ENCODE data around the gene NAT8L. TPM values are rescaled to one million over a fixed set of nuclear protein-coding genes. Genes with fewer than 3 reads are reported as not detected.
"Not testable (repeated sequence)": the region's sequence is repeated elsewhere in the genome, so short reads cannot be mapped to it uniquely, and the experiment has no call there.

Gene NAT8L
- total RNA-seq, 1 donor from 2014 or later: 9.4 TPM

DNA sequence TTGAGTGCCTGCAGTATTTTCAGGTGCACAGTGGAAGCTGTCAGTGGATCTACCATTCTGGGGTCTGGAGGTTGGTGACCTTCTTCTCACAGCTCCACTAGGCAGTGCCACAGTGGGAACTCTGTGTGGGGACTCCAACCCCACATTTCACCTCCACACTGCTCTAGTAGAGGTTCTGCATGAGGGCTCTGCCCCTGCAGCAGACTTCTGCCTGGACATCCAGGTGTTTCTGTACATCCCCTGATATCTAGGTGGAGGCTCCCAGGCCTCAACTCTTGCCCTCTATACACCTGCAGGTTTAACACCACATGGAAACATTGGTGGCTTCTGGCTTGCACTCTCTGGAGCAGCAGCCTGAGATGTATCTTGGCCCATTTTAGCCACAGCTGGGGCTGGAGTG, 33.3 kb upstream of the NAT8L start:
- no peak overlapping the region for H3K4me3 ChIP-seq (ENCODE audit: low read depth, low read length)
- DNase-seq (ENCODE audit: low read depth): no peak
- TF ChIP-seq, protein P1, sequence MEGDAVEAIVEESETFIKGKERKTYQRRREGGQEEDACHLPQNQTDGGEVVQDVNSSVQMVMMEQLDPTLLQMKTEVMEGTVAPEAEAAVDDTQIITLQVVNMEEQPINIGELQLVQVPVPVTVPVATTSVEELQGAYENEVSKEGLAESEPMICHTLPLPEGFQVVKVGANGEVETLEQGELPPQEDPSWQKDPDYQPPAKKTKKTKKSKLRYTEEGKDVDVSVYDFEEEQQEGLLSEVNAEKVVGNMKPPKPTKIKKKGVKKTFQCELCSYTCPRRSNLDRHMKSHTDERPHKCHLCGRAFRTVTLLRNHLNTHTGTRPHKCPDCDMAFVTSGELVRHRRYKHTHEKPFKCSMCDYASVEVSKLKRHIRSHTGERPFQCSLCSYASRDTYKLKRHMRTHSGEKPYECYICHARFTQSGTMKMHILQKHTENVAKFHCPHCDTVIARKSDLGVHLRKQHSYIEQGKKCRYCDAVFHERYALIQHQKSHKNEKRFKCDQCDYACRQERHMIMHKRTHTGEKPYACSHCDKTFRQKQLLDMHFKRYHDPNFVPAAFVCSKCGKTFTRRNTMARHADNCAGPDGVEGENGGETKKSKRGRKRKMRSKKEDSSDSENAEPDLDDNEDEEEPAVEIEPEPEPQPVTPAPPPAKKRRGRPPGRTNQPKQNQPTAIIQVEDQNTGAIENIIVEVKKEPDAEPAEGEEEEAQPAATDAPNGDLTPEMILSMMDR (IDR thresholded peaks at IDR 0.05; ENCODE audit: insufficient read depth, low read length, poor library complexity, severe bottlenecking): no peak
- peaks cover 4% of the 10 kb centered on the region for H3K27me3 ChIP-seq (ENCODE audit: control insufficient read depth, insufficient read depth, low read length)
- no peaks in the 10 kb centered on the region for H3K36me3 ChIP-seq (ENCODE audit: control insufficient read depth, insufficient read depth, low read length)

DNA sequence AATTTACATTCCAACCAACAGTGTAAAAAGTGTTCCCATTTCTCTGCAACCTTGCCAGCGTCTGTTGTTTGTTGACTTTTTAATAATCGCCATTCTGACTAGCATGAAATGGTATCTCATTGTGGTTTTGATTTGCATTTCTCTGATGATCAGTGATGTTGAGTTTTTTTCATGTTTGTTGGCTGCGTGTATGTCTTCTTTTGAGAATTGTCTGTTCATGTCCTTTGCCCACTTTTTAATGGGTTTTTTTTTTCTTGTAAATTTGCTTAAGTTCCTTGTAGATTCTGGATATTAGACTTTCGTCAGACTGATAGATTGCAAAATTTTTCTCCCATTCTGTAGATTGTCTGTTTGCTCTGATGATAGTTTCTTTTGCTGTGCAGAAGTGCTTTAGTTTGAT, 32.0 kb upstream of the NAT8L start:
- not testable (repeated sequence) for H3K36me3 ChIP-seq (ENCODE audit: control insufficient read depth, insufficient read depth, low read length); H3K4me3 ChIP-seq (ENCODE audit: low read depth, low read length); DNase-seq (ENCODE audit: low read depth); H3K27me3 ChIP-seq (ENCODE audit: control insufficient read depth, insufficient read depth, low read length)

DNA sequence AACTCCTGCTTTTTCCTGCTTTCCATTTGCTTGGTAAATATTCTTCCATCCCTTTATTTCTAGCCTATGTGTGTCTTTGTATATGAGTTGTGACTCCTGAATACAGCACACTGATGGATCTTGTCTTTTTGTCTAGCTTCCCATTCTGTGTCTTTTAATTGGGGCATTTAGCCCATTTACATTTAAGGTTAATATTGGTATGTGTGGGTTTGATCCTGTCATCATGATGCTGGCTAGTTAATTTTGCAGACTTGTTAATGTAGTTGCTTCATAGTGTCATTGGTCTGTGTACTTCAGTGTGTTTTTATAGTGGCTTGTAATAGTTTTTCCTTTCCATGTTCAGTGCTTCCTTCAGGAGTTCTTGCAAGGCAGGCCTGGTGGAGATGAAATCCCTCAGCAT, 28.0 kb upstream of the NAT8L start:
- not testable (repeated sequence) for DNase-seq (ENCODE audit: low read depth); H3K4me3 ChIP-seq (ENCODE audit: low read depth, low read length); H3K36me3 ChIP-seq (ENCODE audit: control insufficient read depth, insufficient read depth, low read length); H3K27me3 ChIP-seq (ENCODE audit: control insufficient read depth, insufficient read depth, low read length)

DNA sequence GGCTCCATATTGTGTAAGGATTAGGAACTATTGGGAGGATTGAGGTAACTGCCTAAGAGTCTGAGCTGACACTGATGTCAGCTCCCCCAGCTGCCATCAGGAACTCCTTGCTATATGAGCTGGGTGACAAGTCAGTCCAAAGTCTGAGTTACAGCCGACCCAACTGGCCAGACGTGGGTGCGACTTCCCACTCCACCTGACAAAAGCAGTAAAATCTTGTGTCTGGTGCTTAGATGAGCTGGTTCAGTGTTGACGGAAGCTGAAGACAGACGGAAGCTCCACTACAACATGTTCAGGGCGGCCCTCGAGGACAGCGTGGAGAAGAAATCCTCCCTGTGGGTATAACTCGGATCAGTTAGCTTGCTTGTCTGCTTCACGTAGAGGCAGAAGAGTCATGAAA, 22.8 kb upstream of the NAT8L start:
- Histone ChIP-seq H3K36me3 (ENCODE audit: control insufficient read depth, insufficient read depth, low read length) (no peaks in the 10 kb centered on the region), H3K27me3 (ENCODE audit: control insufficient read depth, insufficient read depth, low read length) (peaks cover 19% of the 10 kb centered on the region), H3K4me3 (ENCODE audit: low read depth, low read length) (no peak overlapping the region)
- no peak for DNase-seq (ENCODE audit: low read depth)
- TF ChIP-seq, protein P1 (IDR thresholded peaks at IDR 0.05; ENCODE audit: insufficient read depth, low read length, poor library complexity, severe bottlenecking): no peak

DNA sequence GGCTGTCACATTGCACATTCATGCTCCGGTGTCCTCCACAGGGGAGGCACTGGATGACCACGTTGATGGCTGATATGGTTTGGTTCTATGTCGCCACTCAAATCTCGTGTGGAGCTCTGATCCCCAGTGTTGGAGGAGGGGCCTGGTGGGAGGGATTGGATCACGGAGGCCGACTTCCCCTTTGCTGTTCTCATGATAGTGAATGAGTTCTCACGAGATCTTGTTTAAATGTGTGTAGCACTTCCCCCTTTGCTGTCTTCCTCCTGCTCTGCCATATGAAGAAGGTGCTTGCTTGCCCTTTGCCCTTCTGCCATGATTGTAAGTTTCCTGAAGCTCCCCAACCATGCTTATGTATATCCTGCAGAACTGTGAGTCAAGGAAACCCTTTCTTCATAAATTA, 22.3 kb upstream of the NAT8L start:
- DNase-seq (ENCODE audit: low read depth): no peak
- Histone ChIP-seq H3K36me3 (ENCODE audit: control insufficient read depth, insufficient read depth, low read length) (no peaks in the 10 kb centered on the region), H3K27me3 (ENCODE audit: control insufficient read depth, insufficient read depth, low read length) (peaks cover 22% of the 10 kb centered on the region), H3K4me3 (ENCODE audit: low read depth, low read length) (no peak overlapping the region)
- TF ChIP-seq, protein P1 (IDR thresholded peaks at IDR 0.05; ENCODE audit: insufficient read depth, low read length, poor library complexity, severe bottlenecking): no peak

DNA sequence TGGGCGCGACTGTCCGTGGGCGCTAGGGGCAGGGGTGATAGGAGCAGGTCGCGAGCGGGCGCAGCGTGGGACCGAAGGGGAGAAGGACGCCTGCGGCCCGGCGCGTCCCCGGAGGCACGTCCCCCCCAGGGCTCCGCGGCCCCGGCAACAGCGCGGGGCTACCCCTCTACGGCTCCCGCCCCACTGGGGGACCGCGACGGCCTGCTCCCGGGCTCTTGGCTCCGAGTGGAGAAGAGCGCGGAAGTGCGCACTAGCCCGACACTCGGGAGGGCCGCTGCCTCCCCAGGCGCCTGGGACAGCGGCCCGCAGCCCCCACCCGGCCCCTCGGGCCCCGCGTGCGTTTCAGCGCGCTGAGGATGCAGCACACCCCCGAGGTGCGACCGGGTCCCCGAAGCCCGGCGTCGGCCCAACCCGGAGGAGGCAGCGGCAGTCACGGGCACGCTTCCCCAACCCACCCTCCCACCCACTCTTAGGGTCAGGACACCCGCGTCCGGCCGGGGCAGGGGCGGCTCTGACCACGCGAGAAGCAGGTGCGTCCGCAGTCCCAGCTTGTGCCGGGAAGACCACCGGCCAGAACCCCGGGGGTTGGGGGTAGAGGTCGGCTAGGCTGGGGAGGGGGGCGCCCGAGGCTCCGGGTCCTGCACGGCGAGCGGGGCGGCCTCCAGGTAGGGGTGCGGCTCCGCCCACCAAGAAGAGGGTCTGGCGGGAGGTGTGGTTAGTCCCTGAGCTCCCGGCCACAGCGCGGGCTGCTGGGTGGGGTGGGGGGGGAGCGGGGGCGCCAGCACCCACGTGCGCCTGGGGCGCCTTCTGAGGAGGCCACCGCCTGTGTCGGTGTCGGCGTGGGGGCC, 18.5 kb upstream of the NAT8L start:
- TF ChIP-seq, protein P1 (IDR thresholded peaks at IDR 0.05; ENCODE audit: insufficient read depth, low read length, poor library complexity, severe bottlenecking): no peak
- peak overlapping the region; percentile 87 for H3K4me3 ChIP-seq (ENCODE audit: low read depth, low read length)
- no peak for DNase-seq (ENCODE audit: low read depth)
- H3K27me3 ChIP-seq (ENCODE audit: control insufficient read depth, insufficient read depth, low read length): peaks cover 18% of the 10 kb centered on the region
- H3K36me3 ChIP-seq (ENCODE audit: control insufficient read depth, insufficient read depth, low read length): peaks cover 1% of the 10 kb centered on the region

Data from kidney epithelial cell (primary cell).